ENCODE results near the gene TMPRSS13.

DNA sequence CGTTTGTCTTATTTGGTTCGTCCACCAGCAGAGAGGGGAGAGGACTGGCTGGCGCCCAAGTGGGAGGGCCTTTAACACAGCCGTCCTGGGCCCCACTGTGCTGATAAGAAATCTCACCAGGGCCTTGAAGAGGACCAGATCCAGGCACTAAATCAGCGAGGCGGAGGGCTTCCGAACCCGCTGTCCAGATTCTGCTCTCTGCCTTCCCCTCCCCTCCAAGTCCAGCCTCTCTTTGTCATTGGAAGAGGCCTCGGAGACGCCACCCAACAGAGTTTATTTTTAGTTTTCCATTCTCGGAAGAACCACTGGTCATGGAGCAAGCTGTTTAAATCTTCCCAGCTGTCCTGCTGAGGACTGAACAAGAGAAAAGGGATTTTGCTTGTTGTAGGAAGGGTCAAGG lies 43.4 kb downstream of the TMPRSS13 start:
- TF ChIP-seq, protein P1, sequence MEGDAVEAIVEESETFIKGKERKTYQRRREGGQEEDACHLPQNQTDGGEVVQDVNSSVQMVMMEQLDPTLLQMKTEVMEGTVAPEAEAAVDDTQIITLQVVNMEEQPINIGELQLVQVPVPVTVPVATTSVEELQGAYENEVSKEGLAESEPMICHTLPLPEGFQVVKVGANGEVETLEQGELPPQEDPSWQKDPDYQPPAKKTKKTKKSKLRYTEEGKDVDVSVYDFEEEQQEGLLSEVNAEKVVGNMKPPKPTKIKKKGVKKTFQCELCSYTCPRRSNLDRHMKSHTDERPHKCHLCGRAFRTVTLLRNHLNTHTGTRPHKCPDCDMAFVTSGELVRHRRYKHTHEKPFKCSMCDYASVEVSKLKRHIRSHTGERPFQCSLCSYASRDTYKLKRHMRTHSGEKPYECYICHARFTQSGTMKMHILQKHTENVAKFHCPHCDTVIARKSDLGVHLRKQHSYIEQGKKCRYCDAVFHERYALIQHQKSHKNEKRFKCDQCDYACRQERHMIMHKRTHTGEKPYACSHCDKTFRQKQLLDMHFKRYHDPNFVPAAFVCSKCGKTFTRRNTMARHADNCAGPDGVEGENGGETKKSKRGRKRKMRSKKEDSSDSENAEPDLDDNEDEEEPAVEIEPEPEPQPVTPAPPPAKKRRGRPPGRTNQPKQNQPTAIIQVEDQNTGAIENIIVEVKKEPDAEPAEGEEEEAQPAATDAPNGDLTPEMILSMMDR (IDR thresholded peaks at IDR 0.05; ENCODE audit: borderline replicate concordance, extremely low read depth, low read length, poor library complexity, severe bottlenecking) = no peak
- TF ChIP-seq EZH2 (IDR thresholded peaks at IDR 0.05; ENCODE audit: borderline replicate concordance, low read depth, low read length, severe bottlenecking) = no peak
